HepG2 (cell line): ENCODE results near the gene TFB1M. TPM values are rescaled to one million over a fixed set of nuclear protein-coding genes. Genes with fewer than 3 reads are reported as not detected.
A peak's percentile ranks its signal among the peaks of the same experiment; 100 is the strongest.

Experiments used
- AGO1 ChIP-seq: fragments of 200-400 bp; formaldehyde crosslinking; IDR thresholded peaks from 2 replicates; pipeline ENCODE4 v1.6.1; 2017; ENCODE audit warnings: mild to moderate bottlenecking, low read depth, low read length, moderate library complexity; ENCODE audit not compliant: poor library complexity, severe bottlenecking
- ARID2 ChIP-seq: sonication (generic); formaldehyde crosslinking; IDR thresholded peaks from 2 replicates; pipeline ENCODE4 v1.8.1; 2022; ENCODE audit warnings: mild to moderate bottlenecking, missing genetic modification reagents, borderline replicate concordance
- ERF ChIP-seq: IDR thresholded peaks from 2 replicates; pipeline ENCODE4 v1.6.1; 2018; ENCODE audit warnings: missing biosample characterization, missing genetic modification reagents
- HNRNPK ChIP-seq: fragments of 200-400 bp; formaldehyde crosslinking; IDR thresholded peaks from 2 replicates; pipeline ENCODE4 v1.6.1; 2018; ENCODE audit warnings: low read length, low read depth, moderate library complexity, mild to moderate bottlenecking; ENCODE audit not compliant: poor library complexity, severe bottlenecking
- KLF15 ChIP-seq: sonication (generic); formaldehyde crosslinking; IDR thresholded peaks from 2 replicates; pipeline ENCODE4 v1.8.1; 2023; ENCODE audit warnings: borderline replicate concordance, mild to moderate bottlenecking, inconsistent platforms, missing genetic modification reagents, mixed read lengths
- MAFF ChIP-seq: IDR thresholded peaks from 2 replicates; pipeline ENCODE4 v1.6.1; 2011; ENCODE audit warnings: low read depth, low read length, improper control_type of control experiment
- MAFK ChIP-seq, 2 experiments: IDR thresholded peaks in 1 of 2; conservative IDR thresholded peaks in 1 of 2; 2 replicates each; pipeline ENCODE4 v1.6.1; 2011; ENCODE audit warnings: improper control_type of control experiment in 2 of 2, low read length in 2 of 2
- MLXIP ChIP-seq: sonication (generic); formaldehyde crosslinking; IDR thresholded peaks from 2 replicates; pipeline ENCODE4 v1.9.0; 2021; ENCODE audit warnings: missing genetic modification reagents, borderline replicate concordance
- NCOA1 ChIP-seq: sonication (generic); formaldehyde crosslinking; IDR thresholded peaks from 2 replicates; pipeline ENCODE4 v1.9.0; 2021; ENCODE audit warnings: missing genetic modification reagents
- POLR2G ChIP-seq: fragments of 200-400 bp; formaldehyde crosslinking; IDR thresholded peaks from 2 replicates; pipeline ENCODE4 v1.6.1; 2018; ENCODE audit warnings: mild to moderate bottlenecking, low read depth, low read length, moderate library complexity
- REL ChIP-seq: sonication (generic); formaldehyde crosslinking; conservative IDR thresholded peaks from 2 replicates; pipeline ENCODE4 v1.8.0; 2022; ENCODE audit warnings: mild to moderate bottlenecking, missing genetic modification reagents, moderate library complexity
- TMF1 ChIP-seq: sonication (generic); formaldehyde crosslinking; IDR thresholded peaks from 2 replicates; pipeline ENCODE4 v1.8.1; 2022; ENCODE audit warnings: low read depth, missing genetic modification reagents
- ZNF501 ChIP-seq: sonication (generic); formaldehyde crosslinking; IDR thresholded peaks from 2 replicates; pipeline ENCODE4 v1.5.1; 2020; ENCODE audit warnings: mild to moderate bottlenecking, moderate library complexity, missing genetic modification reagents
- ZNF766 ChIP-seq: sonication (generic); formaldehyde crosslinking; IDR thresholded peaks from 2 replicates; pipeline ENCODE4 v1.5.0; 2020; ENCODE audit warnings: missing genetic modification reagents, borderline replicate concordance
- ZNF788 ChIP-seq: sonication (generic); formaldehyde crosslinking; IDR thresholded peaks from 2 replicates; pipeline ENCODE4 v1.5.0; 2020; ENCODE audit warnings: mild to moderate bottlenecking, missing genetic modification reagents, borderline replicate concordance
- polyA plus RNA-seq, 8 experiments: library from polyadenylated mRNA; depleted of rRNA in 3 of 8; stranded (reverse) in 7 of 8; unstranded in 1 of 8; fragments of >200 nt; fragmentation: Illumina TruSeq in 4 of 8; extraction: Trizol in 4 of 8; gene quantifications; 2 replicates each; pipeline versions ENCODE4 v1.2.1 to v1.2.3, GENCODE V29; 2011 to 2016; ENCODE audit warnings: low read depth in 4 of 8, missing spikeins in 1 of 8, mixed read lengths in 1 of 8; ENCODE audit not compliant: insufficient read depth in 1 of 8
- total RNA-seq, 5 experiments: library from RNA; depleted of rRNA; stranded (reverse); fragments of >200 nt; fragmentation: Illumina TruSeq; extraction: Trizol; gene quantifications; 2 replicates each; pipeline ENCODE4 v1.2.3, GENCODE V29; 2016; ENCODE audit warnings: low read depth in 1 of 5

TFB1M gene
- total and polyA plus RNA-seq, 2 of the 13 experiments (the other 11 are each of a cell fraction or from before 2014, with no cell fraction given) = 91.4 to 122 TPM

GRCh38 chr6:155250701-155251381 lies 63.4 kb downstream of the TFB1M start (continued):
- TF ChIP-seq ZNF766 (CRISPR knock-in tag) (no peak), ARID2 (CRISPR knock-in tag) (no peak), MLXIP (CRISPR knock-in tag) (no peak), AGO1 (no peak), MAFK (conservative IDR thresholded peaks at IDR 0.05 in 1 of 2, IDR thresholded peaks at IDR 0.05 in 1 of 2; ENCODE audit: low read length in 2 of 2) (0 out of 4 replicates have a peak, but pooled peaks of 1 of the 2 experiments have one; percentile 22), NCOA1 (no peak), MAFF (no peak), HNRNPK (no peak), ZNF788 (CRISPR knock-in tag) (no peak), POLR2G (0 out of 2 replicates have a peak, but pooled peaks have one; percentile 23), ERF (no peak), REL (CRISPR knock-in tag) (no peak), KLF15 (CRISPR knock-in tag) (no peak), TMF1 (CRISPR knock-in tag) (no peak), ZNF501 (CRISPR knock-in tag) (0 out of 2 replicates have a peak, but pooled peaks have one; percentile 32)
